HG03039 (cell line): ENCODE results near the gene DLGAP1.
"Not testable (repeated sequence)": the region's sequence is repeated elsewhere in the genome, so short reads cannot be mapped to it uniquely, and the experiment has no call there.

Source experiments
- ATAC-seq: cut with Tn5 transposase; IDR thresholded peaks from one replicate; pipeline ENCODE4 v1.9.1; 2021; ENCODE audit warnings: mild to moderate bottlenecking, moderate library complexity; ENCODE audit not compliant: unreplicated experiment

Gene DLGAP1

GRCh38 chr18:3706279-3707097 lies 748.6 kb downstream of the DLGAP1 start:
- no peak for ATAC-seq

- ATAC-seq = no peak
Measured at GRCh38 chr18:3704556-3705344, 750.4 kb downstream of the DLGAP1 start.

GRCh38 chr18:3703732-3704176 lies 751.4 kb downstream of the DLGAP1 start:
- no peak for ATAC-seq

GRCh38 chr18:3699707-3700567 lies 755.2 kb downstream of the DLGAP1 start:
- ATAC-seq = not testable (repeated sequence)

GRCh38 chr18:3694030-3694778 lies 760.9 kb downstream of the DLGAP1 start:
- ATAC-seq = not testable (repeated sequence)

GRCh38 chr18:3693410-3693809 lies 761.7 kb downstream of the DLGAP1 start:
- ATAC-seq = no peak

- no peak for ATAC-seq
Measured at GRCh38 chr18:3692691-3693090, 762.4 kb downstream of the DLGAP1 start.

- no peak for ATAC-seq
Measured at GRCh38 chr18:3692113-3692621, 762.9 kb downstream of the DLGAP1 start.

- ATAC-seq = no peak
Measured at GRCh38 chr18:3691705-3692104, 763.4 kb downstream of the DLGAP1 start.

GRCh38 chr18:3690764-3691066 lies 764.4 kb downstream of the DLGAP1 start:
- no peak for ATAC-seq

- ATAC-seq = no peak
Measured at GRCh38 chr18:3689986-3690763, 764.9 kb downstream of the DLGAP1 start.

GRCh38 chr18:3689091-3689490 lies 766.0 kb downstream of the DLGAP1 start:
- ATAC-seq = no peak

GRCh38 chr18:3688690-3689089 lies 766.4 kb downstream of the DLGAP1 start:
- ATAC-seq = no peak

- ATAC-seq = no peak
Measured at GRCh38 chr18:3683483-3683882, 771.6 kb downstream of the DLGAP1 start.

GRCh38 chr18:3682061-3682460 lies 773.0 kb downstream of the DLGAP1 start:
- ATAC-seq = no peak

- no peak for ATAC-seq
Measured at GRCh38 chr18:3679241-3679640, 775.9 kb downstream of the DLGAP1 start.

- ATAC-seq = no peak
Measured at GRCh38 chr18:3675994-3676393, 779.1 kb downstream of the DLGAP1 start.

GRCh38 chr18:3675446-3675845 lies 779.7 kb downstream of the DLGAP1 start:
- no peak for ATAC-seq

GRCh38 chr18:3671176-3671575 lies 783.9 kb downstream of the DLGAP1 start:
- ATAC-seq = no peak

- no peak for ATAC-seq
Measured at GRCh38 chr18:3669376-3669775, 785.7 kb downstream of the DLGAP1 start.
